HepG2 (cell line): ENCODE results near the gene RRAS. TPM values are rescaled to one million over a fixed set of nuclear protein-coding genes. Genes with fewer than 3 reads are reported as not detected.

Source experiments
- ARNT2 ChIP-seq: sonication (generic); formaldehyde crosslinking; IDR thresholded peaks from 2 replicates; pipeline ENCODE4 v1.8.0; 2022; ENCODE audit warnings: mild to moderate bottlenecking, low read depth, missing genetic modification reagents, moderate library complexity
- EED ChIP-seq: sonication (generic); formaldehyde crosslinking; IDR thresholded peaks from 2 replicates; pipeline ENCODE4 v1.5.0; 2020; ENCODE audit warnings: mild to moderate bottlenecking, missing genetic modification reagents
- ELF3 ChIP-seq: IDR thresholded peaks from 2 replicates; pipeline ENCODE4 v1.6.1; 2016; ENCODE audit warnings: missing genetic modification reagents, missing compliant biosample characterization
- HOXA9 ChIP-seq: sonication (generic); formaldehyde crosslinking; IDR thresholded peaks from 2 replicates; pipeline ENCODE4 v1.8.1; 2022; ENCODE audit warnings: missing genetic modification reagents, mild to moderate bottlenecking, moderate library complexity, borderline replicate concordance
- LCORL ChIP-seq, 2 experiments: fragments of 450-650 bp in 1 of 2; sonication (generic) in 1 of 2; formaldehyde crosslinking in 1 of 2; IDR thresholded peaks; 2 replicates each; pipeline versions ENCODE4 v1.5.0 to v1.6.1; 2017 to 2020; ENCODE audit warnings: antibody characterized with exemption in 1 of 2, missing genetic modification reagents in 1 of 2
- MBD4 ChIP-seq: IDR thresholded peaks from 2 replicates; pipeline ENCODE4 v1.6.1; 2012; ENCODE audit warnings: low read length, inconsistent platforms, borderline replicate concordance
- MEIS2 ChIP-seq: sonication (generic); formaldehyde crosslinking; IDR thresholded peaks from 2 replicates; pipeline ENCODE4 v1.9.0; 2021; ENCODE audit warnings: mild to moderate bottlenecking, missing genetic modification reagents
- NFIB ChIP-seq: sonication (generic); formaldehyde crosslinking; IDR thresholded peaks from 2 replicates; pipeline ENCODE4 v1.9.0; 2021; ENCODE audit warnings: missing genetic modification reagents, mild to moderate bottlenecking, borderline replicate concordance
- NFYC ChIP-seq: IDR thresholded peaks from 2 replicates; pipeline ENCODE4 v1.6.1; 2016; ENCODE audit warnings: missing genetic modification reagents, missing compliant biosample characterization
- POLR2AphosphoS5 ChIP-seq: IDR thresholded peaks from 2 replicates; pipeline ENCODE4 v1.6.1; 2012; ENCODE audit warnings: low read depth, low read length
- PRPF4 ChIP-seq: fragments of 200-400 bp; formaldehyde crosslinking; IDR thresholded peaks from 2 replicates; pipeline ENCODE4 v1.6.1; 2016; ENCODE audit warnings: low read length, low read depth; ENCODE audit not compliant: poor library complexity, severe bottlenecking
- PTBP1 ChIP-seq: fragments of 200-400 bp; formaldehyde crosslinking; IDR thresholded peaks from 2 replicates; pipeline ENCODE4 v1.6.1; 2018; ENCODE audit warnings: low read length, low read depth; ENCODE audit not compliant: poor library complexity, severe bottlenecking
- REPIN1 ChIP-seq: sonication (generic); formaldehyde crosslinking; IDR thresholded peaks from 2 replicates; pipeline ENCODE4 v1.8.0; 2022; ENCODE audit warnings: missing genetic modification reagents, low read depth, mild to moderate bottlenecking, borderline replicate concordance
- SRSF4 ChIP-seq: fragments of 200-400 bp; formaldehyde crosslinking; IDR thresholded peaks from one replicate; pipeline ENCODE4 v1.6.1; 2018; ENCODE audit warnings: mild to moderate bottlenecking, low read depth, low read length, moderate library complexity; ENCODE audit not compliant: poor library complexity, severe bottlenecking
- ZBTB38 ChIP-seq: sonication (generic); formaldehyde crosslinking; IDR thresholded peaks from 2 replicates; pipeline ENCODE4 v1.5.1; 2020; ENCODE audit warnings: mild to moderate bottlenecking, missing genetic modification reagents
- ZNF138 ChIP-seq: sonication (generic); formaldehyde crosslinking; IDR thresholded peaks from 2 replicates; pipeline ENCODE4 v1.5.0; 2020; ENCODE audit warnings: mild to moderate bottlenecking, low read depth, missing genetic modification reagents
- ZNF775 ChIP-seq: sonication (generic); formaldehyde crosslinking; IDR thresholded peaks from 2 replicates; pipeline ENCODE4 v1.4.0; 2020; ENCODE audit warnings: missing genetic modification reagents, mild to moderate bottlenecking, moderate library complexity, borderline replicate concordance
- polyA plus RNA-seq, 8 experiments: library from polyadenylated mRNA; depleted of rRNA in 3 of 8; stranded (reverse) in 7 of 8; unstranded in 1 of 8; fragments of >200 nt; fragmentation: Illumina TruSeq in 4 of 8; extraction: Trizol in 4 of 8; gene quantifications; 2 replicates each; pipeline versions ENCODE4 v1.2.1 to v1.2.3, GENCODE V29; 2011 to 2016; ENCODE audit warnings: low read depth in 4 of 8, missing spikeins in 1 of 8, mixed read lengths in 1 of 8; ENCODE audit not compliant: insufficient read depth in 1 of 8
- total RNA-seq, 5 experiments: library from RNA; depleted of rRNA; stranded (reverse); fragments of >200 nt; fragmentation: Illumina TruSeq; extraction: Trizol; gene quantifications; 2 replicates each; pipeline ENCODE4 v1.2.3, GENCODE V29; 2016; ENCODE audit warnings: low read depth in 1 of 5
- TF ChIP-seq, protein P1 (sequence below): sonication (generic); formaldehyde crosslinking; IDR thresholded peaks from 2 replicates; pipeline ENCODE4 v1.5.1; 2020; ENCODE audit warnings: mild to moderate bottlenecking, missing genetic modification reagents, borderline replicate concordance
- TF ChIP-seq, protein P2 (sequence below): sonication (generic); formaldehyde crosslinking; IDR thresholded peaks from 2 replicates; pipeline ENCODE4 v1.4.0; 2020; ENCODE audit warnings: missing genetic modification reagents, mild to moderate bottlenecking, borderline replicate concordance

Gene RRAS
- total and polyA plus RNA-seq, 2 of the 13 experiments (the other 11 are each of a cell fraction or from before 2014, with no cell fraction given) = 1.5 to 12.0 TPM

DNA sequence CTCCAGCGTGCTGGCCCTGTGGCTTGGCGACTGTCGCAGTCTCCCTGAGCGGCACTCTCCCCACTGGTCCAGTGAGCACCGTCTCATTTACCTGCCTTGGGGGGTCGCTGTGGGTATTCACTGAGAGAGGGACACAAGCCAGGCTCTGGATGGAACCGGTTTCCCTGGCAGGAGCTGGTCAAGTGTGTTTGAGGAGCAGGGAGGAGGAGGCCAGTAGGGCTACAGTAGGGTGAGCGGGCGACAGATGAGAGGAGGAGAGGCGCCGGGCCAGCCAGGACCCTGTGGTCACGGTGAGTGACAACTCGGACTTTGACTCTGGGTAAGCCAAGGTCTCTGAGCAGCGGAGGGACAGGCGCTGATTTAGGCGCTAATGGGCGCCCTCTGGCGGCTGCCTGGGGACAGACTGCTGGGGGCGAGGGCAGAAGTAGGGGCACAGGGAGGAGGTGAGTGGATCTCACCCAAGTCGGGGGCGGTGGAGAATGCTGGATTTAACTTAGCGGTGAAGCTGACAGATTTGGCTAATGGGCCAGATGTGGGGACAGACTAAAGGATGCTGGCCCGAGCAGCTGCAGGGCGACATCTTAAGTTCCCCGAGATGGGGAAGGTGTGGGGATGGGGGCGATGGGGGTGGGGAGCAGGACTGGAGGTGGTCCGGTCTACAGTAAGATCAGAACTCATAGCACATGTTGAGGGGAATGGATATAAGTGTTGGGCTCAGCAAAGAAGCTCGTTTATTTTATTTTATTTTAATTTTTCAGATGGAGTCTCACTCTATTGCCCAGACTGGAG lies 32.4 kb upstream of the RRAS start (continued):
- TF ChIP-seq ARNT2 (no peak), REPIN1 (peak; percentile 87), NFYC (CRISPR knock-in tag) (peak; percentile 30; the same call in 1 of the 2 replicates), HOXA9 (CRISPR knock-in tag) (no peak), NFIB (CRISPR knock-in tag) (no peak), PRPF4 (no peak), ELF3 (peak; percentile 39; the same call in 1 of the 2 replicates), MBD4 (no peak), MEIS2 (CRISPR knock-in tag) (peak; percentile 98), POLR2AphosphoS5 (peak; percentile 53; the same call in 1 of the 2 replicates), SRSF4 (no peak), PTBP1 (peak; percentile 66), EED (no peak), LCORL (IDR thresholded peaks at IDR 0.05) (no peak), LCORL (CRISPR knock-in tag; IDR thresholded peaks at IDR 0.05) (peak; percentile 75), ZNF775 (CRISPR knock-in tag) (no peak), ZNF138 (CRISPR knock-in tag) (no peak), ZBTB38 (CRISPR knock-in tag) (peak; percentile 40; the same call in 1 of the 2 replicates)
- TF ChIP-seq, protein P1, sequence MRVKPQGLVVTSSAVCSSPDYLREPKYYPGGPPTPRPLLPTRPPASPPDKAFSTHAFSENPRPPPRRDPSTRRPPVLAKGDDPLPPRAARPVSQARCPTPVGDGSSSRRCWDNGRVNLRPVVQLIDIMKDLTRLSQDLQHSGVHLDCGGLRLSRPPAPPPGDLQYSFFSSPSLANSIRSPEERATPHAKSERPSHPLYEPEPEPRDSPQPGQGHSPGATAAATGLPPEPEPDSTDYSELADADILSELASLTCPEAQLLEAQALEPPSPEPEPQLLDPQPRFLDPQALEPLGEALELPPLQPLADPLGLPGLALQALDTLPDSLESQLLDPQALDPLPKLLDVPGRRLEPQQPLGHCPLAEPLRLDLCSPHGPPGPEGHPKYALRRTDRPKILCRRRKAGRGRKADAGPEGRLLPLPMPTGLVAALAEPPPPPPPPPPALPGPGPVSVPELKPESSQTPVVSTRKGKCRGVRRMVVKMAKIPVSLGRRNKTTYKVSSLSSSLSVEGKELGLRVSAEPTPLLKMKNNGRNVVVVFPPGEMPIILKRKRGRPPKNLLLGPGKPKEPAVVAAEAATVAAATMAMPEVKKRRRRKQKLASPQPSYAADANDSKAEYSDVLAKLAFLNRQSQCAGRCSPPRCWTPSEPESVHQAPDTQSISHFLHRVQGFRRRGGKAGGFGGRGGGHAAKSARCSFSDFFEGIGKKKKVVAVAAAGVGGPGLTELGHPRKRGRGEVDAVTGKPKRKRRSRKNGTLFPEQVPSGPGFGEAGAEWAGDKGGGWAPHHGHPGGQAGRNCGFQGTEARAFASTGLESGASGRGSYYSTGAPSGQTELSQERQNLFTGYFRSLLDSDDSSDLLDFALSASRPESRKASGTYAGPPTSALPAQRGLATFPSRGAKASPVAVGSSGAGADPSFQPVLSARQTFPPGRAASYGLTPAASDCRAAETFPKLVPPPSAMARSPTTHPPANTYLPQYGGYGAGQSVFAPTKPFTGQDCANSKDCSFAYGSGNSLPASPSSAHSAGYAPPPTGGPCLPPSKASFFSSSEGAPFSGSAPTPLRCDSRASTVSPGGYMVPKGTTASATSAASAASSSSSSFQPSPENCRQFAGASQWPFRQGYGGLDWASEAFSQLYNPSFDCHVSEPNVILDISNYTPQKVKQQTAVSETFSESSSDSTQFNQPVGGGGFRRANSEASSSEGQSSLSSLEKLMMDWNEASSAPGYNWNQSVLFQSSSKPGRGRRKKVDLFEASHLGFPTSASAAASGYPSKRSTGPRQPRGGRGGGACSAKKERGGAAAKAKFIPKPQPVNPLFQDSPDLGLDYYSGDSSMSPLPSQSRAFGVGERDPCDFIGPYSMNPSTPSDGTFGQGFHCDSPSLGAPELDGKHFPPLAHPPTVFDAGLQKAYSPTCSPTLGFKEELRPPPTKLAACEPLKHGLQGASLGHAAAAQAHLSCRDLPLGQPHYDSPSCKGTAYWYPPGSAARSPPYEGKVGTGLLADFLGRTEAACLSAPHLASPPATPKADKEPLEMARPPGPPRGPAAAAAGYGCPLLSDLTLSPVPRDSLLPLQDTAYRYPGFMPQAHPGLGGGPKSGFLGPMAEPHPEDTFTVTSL (CRISPR knock-in tag) = no peak
- TF ChIP-seq, protein P2, sequence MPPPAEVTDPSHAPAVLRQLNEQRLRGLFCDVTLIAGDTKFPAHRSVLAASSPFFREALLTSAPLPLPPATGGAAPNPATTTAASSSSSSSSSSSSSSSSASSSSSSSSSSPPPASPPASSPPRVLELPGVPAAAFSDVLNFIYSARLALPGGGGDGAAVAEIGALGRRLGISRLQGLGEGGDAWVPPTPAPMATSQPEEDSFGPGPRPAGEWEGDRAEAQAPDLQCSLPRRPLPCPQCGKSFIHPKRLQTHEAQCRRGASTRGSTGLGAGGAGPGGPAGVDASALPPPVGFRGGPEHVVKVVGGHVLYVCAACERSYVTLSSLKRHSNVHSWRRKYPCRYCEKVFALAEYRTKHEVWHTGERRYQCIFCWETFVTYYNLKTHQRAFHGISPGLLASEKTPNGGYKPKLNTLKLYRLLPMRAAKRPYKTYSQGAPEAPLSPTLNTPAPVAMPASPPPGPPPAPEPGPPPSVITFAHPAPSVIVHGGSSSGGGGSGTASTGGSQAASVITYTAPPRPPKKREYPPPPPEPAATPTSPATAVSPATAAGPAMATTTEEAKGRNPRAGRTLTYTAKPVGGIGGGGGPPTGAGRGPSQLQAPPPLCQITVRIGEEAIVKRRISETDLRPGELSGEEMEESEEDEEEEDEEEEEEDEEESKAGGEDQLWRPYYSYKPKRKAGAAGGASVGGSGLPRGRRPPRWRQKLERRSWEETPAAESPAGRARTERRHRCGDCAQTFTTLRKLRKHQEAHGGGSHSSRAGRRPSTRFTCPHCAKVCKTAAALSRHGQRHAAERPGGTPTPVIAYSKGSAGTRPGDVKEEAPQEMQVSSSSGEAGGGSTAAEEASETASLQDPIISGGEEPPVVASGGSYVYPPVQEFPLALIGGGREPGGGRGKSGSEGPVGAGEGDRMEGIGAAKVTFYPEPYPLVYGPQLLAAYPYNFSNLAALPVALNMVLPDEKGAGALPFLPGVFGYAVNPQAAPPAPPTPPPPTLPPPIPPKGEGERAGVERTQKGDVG = peak; percentile 75; the same call in 1 of the 2 replicates
